SK-N-SH treated with all-trans-retinoic acid at 6 μM for 48 hours (cell line): ENCODE data around the gene SRGAP1.
A peak's percentile ranks its signal among the peaks of the same experiment; 100 is the strongest.
"Not testable (repeated sequence)": the region's sequence is repeated elsewhere in the genome, so short reads cannot be mapped to it uniquely, and the experiment has no call there.

Experiments
- ATAC-seq: fragments of 200-7000 bp; cut with Tn5 transposase; 3 replicates; pipeline ENCODE4 v1.9.1; 2020; ENCODE audit warnings: mild to moderate bottlenecking, moderate library complexity
- ARNTL ChIP-seq: fragments of 450-650 bp; formaldehyde crosslinking; IDR thresholded peaks from 2 replicates; pipeline ENCODE4 v1.5.0; 2020; ENCODE audit warnings: low read depth, mild to moderate bottlenecking, moderate library complexity, borderline replicate concordance
- BACH2 ChIP-seq: fragments of 250-450 bp; sonication (Bioruptor Pico); IDR thresholded peaks from 2 replicates; pipeline ENCODE4 v1.9.0; 2021; ENCODE audit warnings: mild to moderate bottlenecking, borderline replicate concordance
- CREB5 ChIP-seq: fragments of 250-450 bp; sonication (Bioruptor Pico); IDR thresholded peaks from 2 replicates; pipeline ENCODE4 v1.5.1; 2020; ENCODE audit warnings: low read depth, mild to moderate bottlenecking, moderate library complexity
- CSDC2 ChIP-seq: fragments of 250-450 bp; sonication (Bioruptor Pico); IDR thresholded peaks from 2 replicates; pipeline ENCODE4 v1.5.0; 2020; ENCODE audit warnings: mild to moderate bottlenecking, moderate library complexity
- CSRNP3 ChIP-seq: fragments of 250-450 bp; sonication (Bioruptor Pico); IDR thresholded peaks from 2 replicates; pipeline ENCODE4 v1.5.1; 2021; ENCODE audit warnings: mild to moderate bottlenecking, moderate library complexity
- ISL1 ChIP-seq: fragments of 250-450 bp; sonication (Bioruptor Pico); IDR thresholded peaks from 2 replicates; pipeline ENCODE4 v2.1.2; 2022; ENCODE audit warnings: mild to moderate bottlenecking, moderate library complexity
- OSR1 ChIP-seq: fragments of 250-450 bp; sonication (Bioruptor Pico); IDR thresholded peaks from 2 replicates; pipeline ENCODE4 v1.8.0; 2022; ENCODE audit warnings: moderate library complexity, mild to moderate bottlenecking, inconsistent platforms
- PATZ1 ChIP-seq: fragments of 250-450 bp; sonication (Bioruptor Pico); IDR thresholded peaks from 2 replicates; pipeline ENCODE4 v1.8.0; 2020; ENCODE audit warnings: mild to moderate bottlenecking, moderate library complexity, borderline replicate concordance
- POU6F1 ChIP-seq: fragments of 250-450 bp; sonication (Bioruptor Pico); IDR thresholded peaks from 2 replicates; pipeline ENCODE4 v1.8.0; 2021; ENCODE audit warnings: low read depth, mild to moderate bottlenecking, moderate library complexity, borderline replicate concordance
- RARB ChIP-seq: fragments of 250-450 bp; sonication (Bioruptor Pico); IDR thresholded peaks from 2 replicates; pipeline ENCODE4 v1.8.0; 2021; ENCODE audit warnings: mild to moderate bottlenecking, moderate library complexity
- TCF4 ChIP-seq: fragments of 250-450 bp; sonication (Bioruptor Pico); IDR thresholded peaks from 2 replicates; pipeline ENCODE4 v1.8.0; 2021; ENCODE audit warnings: mild to moderate bottlenecking, moderate library complexity, borderline replicate concordance
- TSHZ2 ChIP-seq: fragments of 250-450 bp; sonication (Bioruptor Pico); IDR thresholded peaks from 2 replicates; pipeline ENCODE4 v1.5.0; 2020; ENCODE audit warnings: mild to moderate bottlenecking, moderate library complexity
- ZC3H10 ChIP-seq: fragments of 250-450 bp; sonication (Bioruptor Pico); IDR thresholded peaks from 2 replicates; pipeline ENCODE4 v1.5.1; 2021; ENCODE audit warnings: mild to moderate bottlenecking, moderate library complexity
- ZFP30 ChIP-seq: fragments of 450-650 bp; formaldehyde crosslinking; IDR thresholded peaks from 2 replicates; pipeline ENCODE4 v1.5.0; 2022; ENCODE audit warnings: mild to moderate bottlenecking, moderate library complexity
- ZNF565 ChIP-seq: fragments of 450-650 bp; formaldehyde crosslinking; conservative IDR thresholded peaks from 2 replicates; pipeline ENCODE4 v1.5.0; 2020; ENCODE audit warnings: low read depth, mild to moderate bottlenecking, moderate library complexity
- ZNF70 ChIP-seq: fragments of 450-650 bp; formaldehyde crosslinking; IDR thresholded peaks from 2 replicates; pipeline ENCODE4 v1.5.0; 2020; ENCODE audit warnings: mild to moderate bottlenecking, moderate library complexity
- ZNF8 ChIP-seq: fragments of 450-650 bp; formaldehyde crosslinking; IDR thresholded peaks from 2 replicates; pipeline ENCODE4 v1.5.0; 2020; ENCODE audit warnings: mild to moderate bottlenecking, moderate library complexity

SRGAP1 gene

GRCh38 chr12:64009321-64010068 lies 165.0 kb downstream of the SRGAP1 start (continued):
- TF ChIP-seq OSR1 (CRISPR knock-in tag) (no peak), ZNF565 (CRISPR knock-in tag) (no peak), ZFP30 (no peak), TSHZ2 (CRISPR knock-in tag) (no peak)

GRCh38 chr12:64010069-64010686 lies 165.7 kb downstream of the SRGAP1 start:
- TF ChIP-seq ISL1 (CRISPR knock-in tag) (no peak), ARNTL (CRISPR knock-in tag) (no peak), RARB (CRISPR knock-in tag) (no peak), TSHZ2 (CRISPR knock-in tag) (no peak), CREB5 (CRISPR knock-in tag) (no peak)
- peak; percentile 35 for ATAC-seq

- no peak for ATAC-seq
- TF ChIP-seq PATZ1 (CRISPR knock-in tag) (no peak), CREB5 (CRISPR knock-in tag) (no peak), ZNF565 (CRISPR knock-in tag) (no peak), TCF4 (CRISPR knock-in tag) (no peak), BACH2 (no peak), ZNF70 (CRISPR knock-in tag) (no peak), ISL1 (CRISPR knock-in tag) (no peak), ZNF8 (CRISPR knock-in tag) (no peak), TSHZ2 (CRISPR knock-in tag) (no peak), CSRNP3 (CRISPR knock-in tag) (no peak), POU6F1 (CRISPR knock-in tag) (no peak), ZFP30 (no peak), CSDC2 (CRISPR knock-in tag) (no peak), ARNTL (CRISPR knock-in tag) (no peak), ZC3H10 (no peak)
Measured at GRCh38 chr12:64016521-64016920, 172.0 kb downstream of the SRGAP1 start.

GRCh38 chr12:64018116-64018515 lies 173.6 kb downstream of the SRGAP1 start:
- ATAC-seq: not testable (repeated sequence)
